Prostate gland (tissue), 2 donors: ENCODE measurements around the gene OAS2.

ENCODE experiments used
- CTCF ChIP-seq, 4 experiments: fragments of 200-600 bp in 2 of 4; fragments of 450-650 bp in 2 of 4; sonication (generic) in 2 of 4; IDR thresholded peaks; 1 replicate in 3 of 4; 2 replicates in 1 of 4; pipeline ENCODE4 v1.5.1; 2016 to 2019; ENCODE audit warnings: antibody characterized with exemption in 4 of 4, mild to moderate bottlenecking in 2 of 4, moderate library complexity in 2 of 4
- POLR2A ChIP-seq: fragments of 450-650 bp; IDR thresholded peaks from one replicate; pipeline ENCODE4 v1.6.1; 2016; ENCODE audit warnings: antibody characterized with exemption, mild to moderate bottlenecking

GRCh38 chr12:113055594-113056380 is 77.5 kb downstream of the OAS2 start:
- TF ChIP-seq POLR2A, result no peak
- TF ChIP-seq CTCF (IDR thresholded peaks at IDR 0.05), result no peak
